Upper lobe of left lung (tissue), 4 donors: ENCODE measurements around the gene HDHD5.

Experiments
- CTCF ChIP-seq, 6 experiments: fragments of 450-650 bp in 4 of 6; fragments of 200-600 bp in 2 of 6; sonication (generic) in 2 of 6; IDR thresholded peaks; one replicate each; pipeline ENCODE4 v1.5.1; 2016 to 2019; ENCODE audit warnings: antibody characterized with exemption in 6 of 6
- EP300 ChIP-seq, 4 donors: sonication (generic); formaldehyde crosslinking; IDR thresholded peaks; one replicate each; pipeline ENCODE4 v1.5.1; 2017; ENCODE audit warnings: antibody characterized with exemption in 4 of 4, control low read depth in 2 of 4
- POLR2AphosphoS5 ChIP-seq, 2 donors: sonication (generic); formaldehyde crosslinking; IDR thresholded peaks; one replicate each; pipeline ENCODE4 v1.5.1; 2017; ENCODE audit warnings: antibody characterized with exemption in 2 of 2

GRCh38 chr22:17152340-17152739 is 6.7 kb downstream of the HDHD5 start:
- TF ChIP-seq CTCF (IDR thresholded peaks at IDR 0.05) (no peak), EP300 (IDR thresholded peaks at IDR 0.05) (no peak), POLR2AphosphoS5 (IDR thresholded peaks at IDR 0.05) (no peak)
